Testis (tissue), 2 donors: Measurements from ENCODE around the gene ZBTB5.

Source experiments
- CTCF ChIP-seq, 3 experiments: fragments of 450-650 bp in 2 of 3; fragments of 200-600 bp in 1 of 3; sonication (generic) in 1 of 3; IDR thresholded peaks; one replicate each; pipeline ENCODE4 v1.5.1; 2016 to 2019; ENCODE audit warnings: antibody characterized with exemption in 3 of 3, mild to moderate bottlenecking in 2 of 3, moderate library complexity in 1 of 3
- POLR2A ChIP-seq: fragments of 450-650 bp; IDR thresholded peaks from one replicate; pipeline ENCODE4 v1.6.1; 2017; ENCODE audit warnings: antibody characterized with exemption, mild to moderate bottlenecking, moderate library complexity

DNA sequence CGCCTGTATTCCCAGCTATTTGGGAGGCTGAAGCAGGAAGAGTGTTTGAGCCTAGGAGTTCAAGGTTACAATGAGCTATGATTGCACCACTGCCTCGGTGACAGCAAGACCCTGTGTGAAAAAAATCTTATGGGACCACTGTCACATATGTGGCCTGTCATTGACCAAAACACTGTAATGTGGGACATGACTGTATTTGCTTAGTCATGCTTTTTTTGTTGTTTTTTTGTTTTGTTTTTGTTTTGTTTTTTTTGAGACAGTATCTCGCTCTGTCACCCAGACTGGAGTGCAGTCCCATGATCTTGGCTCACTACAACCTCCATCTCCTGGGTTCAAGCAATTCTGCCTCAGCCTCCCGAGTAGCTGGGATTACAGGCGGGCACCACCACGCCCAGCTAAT is 34.0 kb upstream of the ZBTB5 start:
- TF ChIP-seq CTCF (IDR thresholded peaks at IDR 0.05) (no peak), POLR2A (no peak)
